ENCODE results near the gene FAM120A. TPM values are rescaled to one million over a fixed set of nuclear protein-coding genes. Genes with fewer than 3 reads are reported as not detected.

FAM120A gene
- total and polyA plus RNA-seq, 9 donors: 37.9 to 130 (median 78.9) TPM

- no peaks in the 10 kb centered on the region for H3K36me3 ChIP-seq
- TF ChIP-seq EP300 (IDR thresholded peaks at IDR 0.05) (no peak), POLR2A (IDR thresholded peaks at IDR 0.05) (no peak)
- TF ChIP-seq, protein P1, sequence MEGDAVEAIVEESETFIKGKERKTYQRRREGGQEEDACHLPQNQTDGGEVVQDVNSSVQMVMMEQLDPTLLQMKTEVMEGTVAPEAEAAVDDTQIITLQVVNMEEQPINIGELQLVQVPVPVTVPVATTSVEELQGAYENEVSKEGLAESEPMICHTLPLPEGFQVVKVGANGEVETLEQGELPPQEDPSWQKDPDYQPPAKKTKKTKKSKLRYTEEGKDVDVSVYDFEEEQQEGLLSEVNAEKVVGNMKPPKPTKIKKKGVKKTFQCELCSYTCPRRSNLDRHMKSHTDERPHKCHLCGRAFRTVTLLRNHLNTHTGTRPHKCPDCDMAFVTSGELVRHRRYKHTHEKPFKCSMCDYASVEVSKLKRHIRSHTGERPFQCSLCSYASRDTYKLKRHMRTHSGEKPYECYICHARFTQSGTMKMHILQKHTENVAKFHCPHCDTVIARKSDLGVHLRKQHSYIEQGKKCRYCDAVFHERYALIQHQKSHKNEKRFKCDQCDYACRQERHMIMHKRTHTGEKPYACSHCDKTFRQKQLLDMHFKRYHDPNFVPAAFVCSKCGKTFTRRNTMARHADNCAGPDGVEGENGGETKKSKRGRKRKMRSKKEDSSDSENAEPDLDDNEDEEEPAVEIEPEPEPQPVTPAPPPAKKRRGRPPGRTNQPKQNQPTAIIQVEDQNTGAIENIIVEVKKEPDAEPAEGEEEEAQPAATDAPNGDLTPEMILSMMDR (IDR thresholded peaks at IDR 0.05): no peak
- H3K9me3 ChIP-seq: no peaks in the 10 kb centered on the region
- 84 to 95% (median 91%) methylated on average over 7 of the region's 7 CpGs for WGBS, 3 donors
- no peak overlapping the region for H3K27ac ChIP-seq
- no peaks in the 10 kb centered on the region for H3K27me3 ChIP-seq
- DNase-seq: no peak
- no peak overlapping the region for H3K4me3 ChIP-seq
- H3K4me1 ChIP-seq (ENCODE audit: insufficient read depth): peaks cover 4% of the 10 kb centered on the region
- intact Hi-C loops (cut with DNase I): no loop called here
Measured at GRCh38 chr9:93480728-93481324, 29.3 kb downstream of the FAM120A start.

DNA sequence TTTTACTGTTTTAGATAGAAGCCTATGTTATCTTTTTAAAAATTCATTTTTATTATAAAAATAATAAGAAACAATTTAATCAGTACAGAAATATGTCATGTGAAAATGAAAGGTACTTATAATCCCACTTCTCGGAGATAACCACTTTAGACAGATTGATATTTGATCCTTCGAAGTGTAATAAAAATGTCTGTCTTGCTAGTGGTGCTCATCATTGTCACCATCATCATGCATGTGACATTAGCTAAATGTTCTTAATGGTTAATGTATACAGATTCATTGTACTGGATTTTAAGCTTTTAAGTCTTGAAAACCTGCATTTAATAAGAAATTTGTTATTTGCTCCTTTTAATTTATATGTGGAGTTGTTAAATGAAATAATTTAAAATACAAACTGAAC is 32.0 kb downstream of the FAM120A start:
- DNase-seq: no peak
- TF ChIP-seq, protein P1 (IDR thresholded peaks at IDR 0.05): no peak
- no peak for TF ChIP-seq EP300 (IDR thresholded peaks at IDR 0.05)
- no peak for TF ChIP-seq POLR2A (IDR thresholded peaks at IDR 0.05)
- H3K27ac ChIP-seq: no peak overlapping the region
- H3K36me3 ChIP-seq: no peaks in the 10 kb centered on the region
- H3K27me3 ChIP-seq: no peaks in the 10 kb centered on the region
- no peaks in the 10 kb centered on the region for H3K9me3 ChIP-seq
- 87 to 92% (median 87%) methylated on average over 2 of the region's 2 CpGs for WGBS, 3 donors
- H3K4me1 ChIP-seq (ENCODE audit: insufficient read depth): peaks cover 3% of the 10 kb centered on the region
- intact Hi-C loops (cut with DNase I): no loop called here
- H3K4me3 ChIP-seq: no peak overlapping the region

GRCh38 chr9:93486268-93486667 is 34.8 kb downstream of the FAM120A start:
- no peak for DNase-seq
- 95 to 100% (median 96%) methylated on average over 1 of the region's 1 CpG for WGBS, 3 donors
- Histone ChIP-seq H3K36me3 (no peaks in the 10 kb centered on the region), H3K27ac (no peak overlapping the region), H3K4me1 (ENCODE audit: insufficient read depth) (peaks cover 1% of the 10 kb centered on the region), H3K27me3 (no peaks in the 10 kb centered on the region), H3K4me3 (no peak overlapping the region), H3K9me3 (no peaks in the 10 kb centered on the region)
- TF ChIP-seq EP300 (IDR thresholded peaks at IDR 0.05) (no peak), POLR2A (IDR thresholded peaks at IDR 0.05) (no peak)
- TF ChIP-seq, protein P1 (IDR thresholded peaks at IDR 0.05): no peak
- intact Hi-C loops (cut with DNase I): no loop called here

DNA sequence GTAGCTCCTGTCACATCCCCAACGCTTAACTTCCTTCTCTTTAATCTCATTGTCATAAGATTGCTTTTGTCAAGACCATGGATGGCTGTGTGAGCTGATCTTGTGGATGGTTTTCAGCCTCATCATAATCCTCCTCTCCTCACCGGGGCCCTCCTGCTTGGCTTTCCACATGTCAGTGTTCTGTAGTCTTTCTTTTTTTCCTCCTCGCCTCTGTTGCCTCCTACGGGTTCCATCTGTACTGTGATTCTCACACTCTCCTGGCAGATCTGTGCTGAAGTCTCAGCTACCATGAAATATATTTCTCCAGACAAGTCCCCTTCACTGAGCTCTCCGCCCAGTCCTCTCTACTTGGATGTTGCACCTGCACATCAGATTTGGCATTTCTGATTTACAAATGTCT is 36.8 kb downstream of the FAM120A start:
- Histone ChIP-seq H3K27me3 (no peaks in the 10 kb centered on the region), H3K4me3 (no peak overlapping the region), H3K4me1 (ENCODE audit: insufficient read depth) (peaks cover 3% of the 10 kb centered on the region), H3K36me3 (no peaks in the 10 kb centered on the region), H3K27ac (no peak overlapping the region), H3K9me3 (no peaks in the 10 kb centered on the region)
- TF ChIP-seq EP300 (IDR thresholded peaks at IDR 0.05) (no peak), POLR2A (IDR thresholded peaks at IDR 0.05) (no peak)
- TF ChIP-seq, protein P1 (IDR thresholded peaks at IDR 0.05): no peak
- intact Hi-C loops (cut with DNase I): no loop called here
- 93 to 97% (median 93%) methylated on average over 5 of the region's 5 CpGs for WGBS, 3 donors
- no peak for DNase-seq
